H1 (cell line): ENCODE data around the gene MOB3B. TPM values are rescaled to one million over a fixed set of nuclear protein-coding genes. Genes with fewer than 3 reads are reported as not detected.
A peak's percentile ranks its signal among the peaks of the same experiment; 100 is the strongest.

Source experiments
- CTCF ChIA-PET: fragments of 300-600 bp; sonication (Branson Sonifier 250); formaldehyde crosslinking; loops from one replicate; lab custom pipeline; 2021; ENCODE audit not compliant: partially characterized antibody; lab: Charles Lee
- POLR2A ChIA-PET: fragments of 300-600 bp; sonication (Branson Sonifier 250); formaldehyde crosslinking; loops from one replicate; lab custom pipeline; 2021; ENCODE audit warnings: inconsistent platforms; ENCODE audit not compliant: partially characterized antibody; lab: Charles Lee
- DNase-seq, 2 experiments: peaks; one replicate each; pipeline versions ENCODE4 v3.0.0 to v3.0.0-alpha.2; 2010 to 2022; ENCODE audit warnings: low spot score in 2 of 2, low read depth in 1 of 2, mixed read lengths in 1 of 2
- FAIRE-seq: peaks from 2 replicates; lab custom pipeline; 2011; peaks lifted over from hg19 to GRCh38; lab: Jason Lieb, UNC
- H2AFZ ChIP-seq: 2 replicates; pipeline ENCODE4 v1.8.1; 2012; ENCODE audit warnings: low read length, inconsistent platforms
- H2AK5ac ChIP-seq: 2 replicates; pipeline ENCODE4 v1.6.1; 2013; ENCODE audit warnings: low read depth, low read length
- H2BK120ac ChIP-seq: replicated peaks from 2 replicates; pipeline ENCODE3; 2013; ENCODE audit warnings: low read depth, low read length, inconsistent platforms
- H2BK12ac ChIP-seq: 2 replicates; pipeline ENCODE4 v1.6.1; 2013; ENCODE audit warnings: low read depth, low read length
- H2BK15ac ChIP-seq: 2 replicates; pipeline ENCODE4 v1.6.1; 2013; ENCODE audit warnings: low read length
- H2BK20ac ChIP-seq: 2 replicates; pipeline ENCODE4 v1.6.1; 2013; ENCODE audit warnings: low read length
- H2BK5ac ChIP-seq: 2 replicates; pipeline ENCODE4 v1.6.1; 2013; ENCODE audit warnings: low read depth, low read length
- H3K14ac ChIP-seq: 2 replicates; pipeline ENCODE4 v1.6.1; 2013; ENCODE audit warnings: inconsistent platforms; ENCODE audit not compliant: insufficient read length
- H3K18ac ChIP-seq: 2 replicates; pipeline ENCODE4 v1.6.1; 2013; ENCODE audit warnings: low read length; ENCODE audit errors: extremely low read depth
- H3K23ac ChIP-seq: 2 replicates; pipeline ENCODE4 v1.6.1; 2013; ENCODE audit warnings: inconsistent platforms; ENCODE audit not compliant: insufficient read length
- H3K23me2 ChIP-seq: 2 replicates; pipeline ENCODE4 v1.6.1; 2013; ENCODE audit warnings: low read depth, low read length
- H3K27ac ChIP-seq: 2 replicates; pipeline ENCODE4 v1.6.1; 2011; ENCODE audit warnings: low read depth, low read length, inconsistent platforms
- H3K27me3 ChIP-seq, 4 experiments: replicated peaks in 1 of 4; 1 replicate in 1 of 4; 2 replicates in 3 of 4; pipeline versions ENCODE4 v1.6.1 to v1.8.1; 2011 to 2013; ENCODE audit warnings: low read length in 3 of 4, mild to moderate bottlenecking in 3 of 4, inconsistent platforms in 2 of 4, mixed read lengths in 2 of 4, moderate library complexity in 1 of 4; ENCODE audit not compliant: control insufficient read depth in 3 of 4, insufficient read depth in 3 of 4; ENCODE audit errors: extremely low read depth in 1 of 4
- H3K36me3 ChIP-seq, 4 experiments: 2 replicates each; pipeline versions ENCODE4 v1.6.1 to v1.8.1; 2011 to 2013; ENCODE audit warnings: mild to moderate bottlenecking in 4 of 4, low read length in 3 of 4, moderate library complexity in 2 of 4, control low read depth in 1 of 4, inconsistent platforms in 1 of 4; ENCODE audit not compliant: insufficient read depth in 4 of 4, control insufficient read depth in 2 of 4
- H3K4ac ChIP-seq: replicated peaks from 2 replicates; pipeline ENCODE3; 2013; ENCODE audit warnings: low read length, low read depth, mixed read lengths, inconsistent platforms; ENCODE audit not compliant: insufficient read length
- H3K4me1 ChIP-seq, 4 experiments: replicated peaks in 1 of 4; 1 replicate in 1 of 4; 2 replicates in 3 of 4; pipeline versions ENCODE4 v1.6.1 to v1.8.1; 2011 to 2013; ENCODE audit warnings: low read length in 3 of 4, inconsistent platforms in 2 of 4, mixed read lengths in 1 of 4; ENCODE audit not compliant: insufficient read depth in 4 of 4, control insufficient read depth in 3 of 4
- H3K4me2 ChIP-seq, 2 experiments: 2 replicates each; pipeline versions ENCODE4 v1.6.1 to v1.8.1; 2011 to 2013; ENCODE audit warnings: low read depth in 2 of 2, low read length in 2 of 2, control low read depth in 1 of 2, inconsistent platforms in 1 of 2, mild to moderate bottlenecking in 1 of 2; ENCODE audit not compliant: insufficient read depth in 1 of 2
- H3K4me3 ChIP-seq, 4 experiments: fragments of 200-600, 300-600 bp in 1 of 4; sonication (generic), shearing (Covaris generic), sonication (Bioruptor Twin) in 1 of 4; 2 replicates each; pipeline versions ENCODE4 v1.5.1 to v1.8.1; 2011 to 2016; ENCODE audit warnings: low read length in 4 of 4, low read depth in 3 of 4, control low read depth in 2 of 4, inconsistent platforms in 2 of 4, mild to moderate bottlenecking in 2 of 4, mixed read lengths in 1 of 4, moderate library complexity in 1 of 4; ENCODE audit not compliant: insufficient read depth in 2 of 4; ENCODE audit errors: extremely low read depth in 1 of 4
- H3K56ac ChIP-seq: replicated peaks from 2 replicates; pipeline ENCODE3; 2013; ENCODE audit warnings: low read depth, mild to moderate bottlenecking, mixed read lengths, low read length, inconsistent platforms; ENCODE audit not compliant: insufficient read length
- H3K79me1 ChIP-seq: 2 replicates; pipeline ENCODE4 v1.6.1; 2013; ENCODE audit warnings: low read depth, low read length, control low read depth
- H3K79me2 ChIP-seq, 2 experiments: 2 replicates each; pipeline versions ENCODE4 v1.6.1 to v1.8.1; 2012 to 2013; ENCODE audit warnings: low read length in 2 of 2, mild to moderate bottlenecking in 2 of 2, inconsistent platforms in 1 of 2; ENCODE audit not compliant: insufficient read depth in 2 of 2, control insufficient read depth in 1 of 2
- H3K9ac ChIP-seq, 4 experiments: replicated peaks in 1 of 4; 1 replicate in 1 of 4; 2 replicates in 3 of 4; pipeline versions ENCODE4 v1.6.1 to v1.8.1; 2011 to 2013; ENCODE audit warnings: low read depth in 3 of 4, low read length in 3 of 4, control low read depth in 2 of 4, mild to moderate bottlenecking in 2 of 4, moderate library complexity in 2 of 4, inconsistent platforms in 1 of 4; ENCODE audit errors: extremely low read depth in 1 of 4
- H3K9me3 ChIP-seq, 2 experiments: 2 replicates each; pipeline versions ENCODE4 v1.6.1 to v1.8.1; 2012 to 2013; ENCODE audit warnings: mild to moderate bottlenecking in 2 of 2, moderate library complexity in 2 of 2, control low read depth in 1 of 2, inconsistent platforms in 1 of 2, low read depth in 1 of 2, low read length in 1 of 2, mixed read lengths in 1 of 2; ENCODE audit not compliant: insufficient read depth in 2 of 2
- H4K20me1 ChIP-seq, 2 experiments: replicated peaks in 1 of 2; 2 replicates each; pipeline versions ENCODE3 to v1.8.1; 2011 to 2013; ENCODE audit warnings: inconsistent platforms in 2 of 2, low read length in 2 of 2, mild to moderate bottlenecking in 1 of 2; ENCODE audit not compliant: insufficient read depth in 2 of 2, control insufficient read depth in 1 of 2
- H4K5ac ChIP-seq: 2 replicates; pipeline ENCODE4 v1.6.1; 2013; ENCODE audit warnings: low read length, low read depth, mixed read lengths, inconsistent platforms; ENCODE audit not compliant: insufficient read length
- H4K8ac ChIP-seq: 2 replicates; pipeline ENCODE4 v1.8.0; 2013; ENCODE audit warnings: mild to moderate bottlenecking, moderate library complexity, low read length, inconsistent platforms; ENCODE audit not compliant: insufficient read depth; ENCODE audit errors: extremely low read depth
- H4K91ac ChIP-seq: replicated peaks from 2 replicates; pipeline ENCODE3; 2013; ENCODE audit warnings: low read length, mixed read lengths, inconsistent platforms; ENCODE audit not compliant: insufficient read length
- ASH2L ChIP-seq: fragments of 200-600, 300-600 bp; sonication (generic); IDR thresholded peaks from one replicate; pipeline ENCODE4 v1.7.1; 2017; ENCODE audit warnings: low read length
- BRCA1 ChIP-seq: IDR thresholded peaks from 2 replicates; pipeline ENCODE4 v1.6.1; 2012; ENCODE audit warnings: low read depth, low read length, improper control_type of control experiment
- CBX5 ChIP-seq: fragments of 300-800, 300-1000 bp; sonication (generic); IDR thresholded peaks from 2 replicates; pipeline ENCODE4 v1.7.1; 2016; ENCODE audit warnings: antibody characterized with exemption, low read length, low read depth
- EGR1 ChIP-seq: IDR thresholded peaks from 2 replicates; pipeline ENCODE4 v1.6.1; 2011; ENCODE audit warnings: low read depth, low read length, borderline replicate concordance
- KDM4A ChIP-seq: IDR thresholded peaks from one replicate; pipeline ENCODE4 v1.7.1; 2012; ENCODE audit warnings: low read depth, mild to moderate bottlenecking, moderate library complexity, low read length, inconsistent platforms; ENCODE audit not compliant: severe bottlenecking
- SIX5 ChIP-seq: IDR thresholded peaks from 2 replicates; pipeline ENCODE4 v1.6.1; 2011; ENCODE audit warnings: mild to moderate bottlenecking, low read depth, low read length
- WGBS, 2 experiments: shearing (Covaris generic) in 1 of 2; methylation state at CpG; one replicate each; pipeline versions ENCODE4 v1.1.6 to v1.1.7; 2013 to 2015; ENCODE audit warnings: low lambda C conversion rate in 2 of 2, mixed read lengths in 2 of 2, inconsistent platforms in 1 of 2, low coverage in 1 of 2, missing lambda C conversion rate in 1 of 2; ENCODE audit not compliant: insufficient replicate concordance in 2 of 2, insufficient coverage in 1 of 2, insufficient read length in 1 of 2; ENCODE audit errors: extremely low coverage in 1 of 2, missing lambda C conversion rate in 1 of 2; 5-methylcytosine and 5-hydroxymethylcytosine counted together
- polyA plus RNA-seq, 7 experiments: library from polyadenylated mRNA; depleted of rRNA in 3 of 7; stranded (reverse) in 5 of 7; unstranded in 2 of 7; fragments of >200 nt in 5 of 7; fragments of 200-250 nt in 2 of 7; gene quantifications; 1 replicate in 5 of 7; 2 replicates in 1 of 7; 4 replicates in 1 of 7; pipeline versions ENCODE4 v1.2.1 to v1.2.3, GENCODE V29; 2011 to 2013; ENCODE audit warnings: missing spikeins in 2 of 7, mixed read lengths in 2 of 7
- total RNA-seq: library from RNA; stranded (reverse); fragmentation: NEBNext Ultra II Directional; extraction: Animal tissue kit (Norgen Biotek cat#: 25700); gene quantifications from 2 replicates; pipeline ENCODE4 v1.2.1, GENCODE V29; 2021
- TF ChIP-seq, protein P1 (sequence below): IDR thresholded peaks from 2 replicates; pipeline ENCODE4 v1.6.1; 2012; ENCODE audit warnings: inconsistent platforms

MOB3B gene
- total and polyA plus RNA-seq, 2 of the 8 experiments (the other 6 are each of a cell fraction or from before 2014, with no cell fraction given): 12.7 to 16.1 TPM

GRCh38 chr9:27365707-27366376, 163.8 kb downstream of the MOB3B start:
- H3K4me3 ChIP-seq: no peak overlapping the region
- H2AK5ac ChIP-seq: peak overlapping the region; percentile 40; the same call in 1 of the 2 replicates
- ChIA-PET POLR2A (interaction anchor here (0.9 to 1.3 kb wide), 2 partner anchors 12 to 13 kb away, joined by 3 read pairs; no protein-coding TSS in a partner anchor), CTCF (interaction anchor here (0.8 to 2.0 kb wide), 5 partner anchors 12 to 164 kb away, joined by 3 to 10 read pairs (median 4); partner anchors contain the start of gene MOB3B)
- no peak overlapping the region for H3K9ac ChIP-seq
- peak overlapping the region; percentile 1 for H3K4ac ChIP-seq
- H3K18ac ChIP-seq: peak overlapping the region; percentile 3; the same call in 1 of the 2 replicates
- H3K4me2 ChIP-seq: no peak overlapping the region
- WGBS, 2 experiments: 83% methylated on average over 6 of the region's 6 CpGs; no CpG with 5 or more reads in 1 of the 2 experiments
- FAIRE-seq: peak; percentile 66
- no peak for TF ChIP-seq SIX5
- no peak for TF ChIP-seq KDM4A
- TF ChIP-seq ASH2L: no peak
- TF ChIP-seq EGR1: no peak
- no peak for TF ChIP-seq BRCA1
- TF ChIP-seq, protein P1, sequence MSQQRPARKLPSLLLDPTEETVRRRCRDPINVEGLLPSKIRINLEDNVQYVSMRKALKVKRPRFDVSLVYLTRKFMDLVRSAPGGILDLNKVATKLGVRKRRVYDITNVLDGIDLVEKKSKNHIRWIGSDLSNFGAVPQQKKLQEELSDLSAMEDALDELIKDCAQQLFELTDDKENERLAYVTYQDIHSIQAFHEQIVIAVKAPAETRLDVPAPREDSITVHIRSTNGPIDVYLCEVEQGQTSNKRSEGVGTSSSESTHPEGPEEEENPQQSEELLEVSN: no peak
- TF ChIP-seq CBX5: no peak
- no peak overlapping the region for H3K23ac ChIP-seq
- H3K9me3 ChIP-seq: no peaks in the 10 kb centered on the region
- H3K23me2 ChIP-seq: no peaks in the 10 kb centered on the region
- no peak overlapping the region for H3K27ac ChIP-seq
- no peak overlapping the region for H4K8ac ChIP-seq
- H2BK5ac ChIP-seq: peak overlapping the region; percentile 22; the same call in 1 of the 2 replicates
- no peak overlapping the region for H4K91ac ChIP-seq
- no peak overlapping the region for H3K14ac ChIP-seq
- peak overlapping the region; percentile 64; the same call in 1 of the 2 replicates for H2BK12ac ChIP-seq
- H4K20me1 ChIP-seq: no peaks in the 10 kb centered on the region
- no peak overlapping the region for H2AFZ ChIP-seq
- no peaks in the 10 kb centered on the region for H3K27me3 ChIP-seq
- no peak for DNase-seq
- no peaks in the 10 kb centered on the region for H3K79me2 ChIP-seq
- peaks cover 14 to 42% (median 23%) of the 10 kb centered on the region in 4 experiments for H3K4me1 ChIP-seq
- H3K36me3 ChIP-seq: no peaks in the 10 kb centered on the region
- peak overlapping the region; percentile 4; the same call in 1 of the 2 replicates for H2BK15ac ChIP-seq
- no peak overlapping the region for H4K5ac ChIP-seq
- H3K79me1 ChIP-seq: peaks cover 5% of the 10 kb centered on the region
- H2BK20ac ChIP-seq: 0 out of 2 replicates have a peak overlapping the region, but pooled peaks have one; percentile 49
- no peak overlapping the region for H2BK120ac ChIP-seq
- no peak overlapping the region for H3K56ac ChIP-seq
